GM18502 (cell line): ENCODE results near the gene SPATA45.
A peak's percentile ranks its signal among the peaks of the same experiment; 100 is the strongest.

ENCODE experiments used
- ATAC-seq: cut with Tn5 transposase; IDR thresholded peaks from one replicate; pipeline ENCODE4 v1.9.1; 2021; ENCODE audit warnings: mild to moderate bottlenecking; ENCODE audit not compliant: unreplicated experiment, poor library complexity

Gene SPATA45

GRCh38 chr1:212833211-212834207 lies 13.9 kb downstream of the SPATA45 start:
- ATAC-seq = peak; percentile 74

GRCh38 chr1:212828395-212828794 lies 19.1 kb downstream of the SPATA45 start:
- ATAC-seq = no peak

GRCh38 chr1:212827831-212828278 lies 19.6 kb downstream of the SPATA45 start:
- no peak for ATAC-seq

GRCh38 chr1:212827171-212827776 lies 20.2 kb downstream of the SPATA45 start:
- no peak for ATAC-seq

GRCh38 chr1:212825798-212826452 lies 21.5 kb downstream of the SPATA45 start:
- ATAC-seq = no peak

GRCh38 chr1:212824201-212824600 lies 23.2 kb downstream of the SPATA45 start:
- ATAC-seq = no peak

GRCh38 chr1:212822956-212823355 lies 24.5 kb downstream of the SPATA45 start:
- ATAC-seq = no peak

GRCh38 chr1:212820969-212821368 lies 26.5 kb downstream of the SPATA45 start:
- no peak for ATAC-seq

GRCh38 chr1:212819726-212820125 lies 27.7 kb downstream of the SPATA45 start:
- ATAC-seq = peak; percentile 74

GRCh38 chr1:212816567-212817278 lies 30.7 kb downstream of the SPATA45 start:
- ATAC-seq = no peak

GRCh38 chr1:212814537-212815334 lies 32.7 kb downstream of the SPATA45 start:
- ATAC-seq = no peak

- ATAC-seq = no peak
These were observed 41.7 kb downstream of the SPATA45 start for GRCh38 chr1:212805767-212806166.

GRCh38 chr1:212797681-212798080 lies 49.8 kb downstream of the SPATA45 start:
- ATAC-seq = no peak

- ATAC-seq = peak; percentile 85
These were observed 52.9 kb downstream of the SPATA45 start for GRCh38 chr1:212794561-212795014.

GRCh38 chr1:212792396-212792908 lies 55.0 kb downstream of the SPATA45 start:
- ATAC-seq = no peak

- ATAC-seq = peak; percentile 64
These were observed 55.6 kb downstream of the SPATA45 start, which contains the start of the genes NSL1 and TATDN3 for GRCh38 chr1:212791676-212792395. Gene NSL1, minus strand, starts transcription at chr1:212791777. Its CDS starts 14 bp downstream, at chr1:212791763. Gene TATDN3, plus strand, starts transcription at chr1:212791894. Its CDS starts 28 bp downstream, at chr1:212791922.

GRCh38 chr1:212791261-212791675 lies 56.2 kb downstream of the SPATA45 start:
- ATAC-seq = peak; percentile 40

GRCh38 chr1:212785871-212786270 lies 61.6 kb downstream of the SPATA45 start:
- no peak for ATAC-seq
